ENCODE data around the gene ARHGAP1. TPM values are rescaled to one million over a fixed set of nuclear protein-coding genes. Genes with fewer than 3 reads are reported as not detected.

Gene ARHGAP1
- total and polyA plus RNA-seq, 10 donors = 13.3 to 137 (median 76.9) TPM

- TF ChIP-seq POLR2AphosphoS5 (IDR thresholded peaks at IDR 0.05) = no peak
- TF ChIP-seq CTCF (IDR thresholded peaks at IDR 0.05 in 8 of 11, conservative IDR thresholded peaks at IDR 0.05 in 3 of 11) = no peak
- TF ChIP-seq POLR2A (IDR thresholded peaks at IDR 0.05) = no peak
- H3K27me3 ChIP-seq (replicated peaks in 1 of 7) = no peaks in the 10 kb centered on the region
- intact Hi-C loops (cut with DNase I; ENCODE audit: low total_unique reads) = no loop called here
- H3K9me3 ChIP-seq = no peaks in the 10 kb centered on the region
- peaks cover 0 to 11% (median 0%) of the 10 kb centered on the region in 6 donors for H3K4me1 ChIP-seq
- no peak for DNase-seq
- no peak overlapping the region for H3K4me3 ChIP-seq
- H3K36me3 ChIP-seq = peaks cover 0 to 98% (median 51%) of the 10 kb centered on the region in 6 donors
- no peak overlapping the region for H3K27ac ChIP-seq
- whole genome bisulfite sequencing, 5 donors = 91 to 97% (median 94%) methylated on average over 22 of the region's 22 CpGs
These were observed 66.9 kb downstream of the ARHGAP1 start for GRCh38 chr11:46633291-46634217.

GRCh38 chr11:46632502-46632901 lies 67.9 kb downstream of the ARHGAP1 start:
- Histone ChIP-seq H3K36me3 (peaks cover 0 to 98% (median 55%) of the 10 kb centered on the region in 6 donors), H3K9me3 (no peaks in the 10 kb centered on the region), H3K4me3 (no peak overlapping the region), H3K27me3 (replicated peaks in 1 of 7) (no peaks in the 10 kb centered on the region), H3K4me1 (peaks cover 0 to 15% (median 0%) of the 10 kb centered on the region in 6 donors), H3K27ac (no peak overlapping the region)
- WGBS, 5 donors = 85 to 96% (median 89%) methylated on average over 1 of the region's 1 CpG
- no peak for TF ChIP-seq POLR2A (IDR thresholded peaks at IDR 0.05)
- TF ChIP-seq CTCF (IDR thresholded peaks at IDR 0.05 in 8 of 11, conservative IDR thresholded peaks at IDR 0.05 in 3 of 11) = no peak
- no peak for TF ChIP-seq POLR2AphosphoS5 (IDR thresholded peaks at IDR 0.05)
- intact Hi-C loops (cut with DNase I; ENCODE audit: low total_unique reads) = no loop called here
- no peak for DNase-seq

- Histone ChIP-seq H3K27ac (no peak overlapping the region), H3K4me1 (peaks cover 0 to 15% (median 0%) of the 10 kb centered on the region in 6 donors), H3K4me3 (no peak overlapping the region), H3K36me3 (peaks cover 0 to 98% (median 60%) of the 10 kb centered on the region in 6 donors), H3K9me3 (no peaks in the 10 kb centered on the region), H3K27me3 (replicated peaks in 1 of 7) (no peaks in the 10 kb centered on the region)
- no peak for DNase-seq
- WGBS, 5 donors = 94 to 100% (median 96%) methylated on average over 2 of the region's 2 CpGs
- intact Hi-C loops (cut with DNase I; ENCODE audit: low total_unique reads) = no loop called here
- TF ChIP-seq POLR2AphosphoS5 (IDR thresholded peaks at IDR 0.05) (no peak), CTCF (IDR thresholded peaks at IDR 0.05 in 8 of 11, conservative IDR thresholded peaks at IDR 0.05 in 3 of 11) (no peak), POLR2A (IDR thresholded peaks at IDR 0.05) (no peak)
These were observed 68.7 kb downstream of the ARHGAP1 start for GRCh38 chr11:46631676-46632075.

GRCh38 chr11:46630237-46630636 lies 70.2 kb downstream of the ARHGAP1 start:
- Histone ChIP-seq H3K9me3 (no peaks in the 10 kb centered on the region), H3K4me3 (no peak overlapping the region), H3K36me3 (peaks cover 0 to 98% (median 62%) of the 10 kb centered on the region in 6 donors), H3K4me1 (peaks cover 0 to 15% (median 0%) of the 10 kb centered on the region in 6 donors), H3K27me3 (replicated peaks in 1 of 7) (no peaks in the 10 kb centered on the region), H3K27ac (no peak overlapping the region)
- no peak for DNase-seq
- intact Hi-C loops (cut with DNase I; ENCODE audit: low total_unique reads) = no loop called here
- WGBS, 5 donors = 94 to 100% (median 97%) methylated on average over 1 of the region's 1 CpG
- TF ChIP-seq POLR2AphosphoS5 (IDR thresholded peaks at IDR 0.05) (no peak), CTCF (IDR thresholded peaks at IDR 0.05 in 8 of 11, conservative IDR thresholded peaks at IDR 0.05 in 3 of 11) (no peak), POLR2A (IDR thresholded peaks at IDR 0.05) (no peak)

All from spleen (tissue), 11 donors.